PC-9 (cell line): ENCODE data around the gene CNTNAP2. TPM values are rescaled to one million over a fixed set of nuclear protein-coding genes. Genes with fewer than 3 reads are reported as not detected.

Source experiments
- BruUV-seq: library from RNA; stranded (reverse); fragments of 400-500 nt; replicated peaks from 2 replicates; lab custom pipeline; 2021; lab: Mats Ljungman, UMichigan
- CTCF ChIA-PET: fragments of 300-600 bp; sonication (Branson Sonifier 250); formaldehyde crosslinking; loops from one replicate; lab custom pipeline; 2022; ENCODE audit warnings: antibody characterized with exemption; lab: Charles Lee
- POLR2A ChIA-PET: fragments of 300-600 bp; sonication (Branson Sonifier 250); formaldehyde crosslinking; loops from one replicate; lab custom pipeline; 2022; ENCODE audit warnings: antibody characterized with exemption; ENCODE audit not compliant: unreplicated experiment; lab: Charles Lee
- DNase-seq, 2 experiments: peaks; one replicate each; pipeline versions ENCODE4 v3.0.0 to v3.0.0-alpha.2; 2015 to 2022; ENCODE audit warnings: mixed read lengths in 1 of 2
- H2AFZ ChIP-seq: fragments of 200-600 bp; sonication (generic); 2 replicates; pipeline ENCODE4 v1.8.1; 2017; ENCODE audit warnings: antibody characterized with exemption
- H3F3A ChIP-seq: fragments of 200-600 bp; sonication (generic); 2 replicates; pipeline ENCODE4 v1.8.1; 2017; ENCODE audit warnings: antibody characterized with exemption, mild to moderate bottlenecking, low read depth; ENCODE audit not compliant: insufficient read depth
- H3K27ac ChIP-seq: fragments of 200-600 bp; sonication (generic); 2 replicates; pipeline ENCODE4 v1.6.1; 2016; ENCODE audit warnings: mixed run types
- H3K27me3 ChIP-seq: fragments of 200-600 bp; sonication (generic); 2 replicates; pipeline ENCODE4 v1.6.1; 2016; ENCODE audit warnings: low read depth, mixed run types; ENCODE audit not compliant: insufficient read depth
- H3K36me3 ChIP-seq: fragments of 200-600 bp; sonication (generic); 2 replicates; pipeline ENCODE4 v1.6.1; 2016; ENCODE audit warnings: low read depth, mixed run types
- H3K4me1 ChIP-seq: fragments of 200-600 bp; sonication (generic); replicated peaks from 2 replicates; pipeline ENCODE4 v1.6.1; 2016; ENCODE audit warnings: mixed run types; ENCODE audit not compliant: insufficient read depth
- H3K4me2 ChIP-seq: fragments of 200-600 bp; sonication (generic); 2 replicates; pipeline ENCODE4 v1.6.1; 2017; ENCODE audit warnings: mixed run types
- H3K4me3 ChIP-seq: fragments of 200-600 bp; sonication (generic); 2 replicates; pipeline ENCODE4 v1.6.1; 2016; ENCODE audit warnings: mixed run types
- H3K79me2 ChIP-seq: fragments of 200-600 bp; sonication (generic); 2 replicates; pipeline ENCODE4 v1.6.1; 2017; ENCODE audit warnings: low read depth, mixed run types
- H3K9me2 ChIP-seq: fragments of 200-600 bp; sonication (generic); 2 replicates; pipeline ENCODE4 v1.8.1; 2017; ENCODE audit warnings: mild to moderate bottlenecking; ENCODE audit not compliant: insufficient read depth
- H3K9me3 ChIP-seq: fragments of 200-600 bp; sonication (generic); 2 replicates; pipeline ENCODE4 v1.8.1; 2016; ENCODE audit warnings: low read depth; ENCODE audit not compliant: insufficient read depth
- H4K20me1 ChIP-seq: fragments of 200-600 bp; sonication (generic); 2 replicates; pipeline ENCODE4 v1.8.1; 2017; ENCODE audit not compliant: insufficient read depth
- EZH2 ChIP-seq: fragments of 200-600 bp; sonication (generic); IDR thresholded peaks from 2 replicates; pipeline ENCODE4 v1.8.0; 2017; ENCODE audit warnings: antibody characterized with exemption, low read depth
- intact Hi-C: fragments of 100-400 bp; cut with micrococcal nuclease; formaldehyde crosslinking; loops from one replicate; pipeline ENCODE4 v1.10.0; 2022; ENCODE audit not compliant: unreplicated experiment
- total RNA-seq: library from RNA; stranded (reverse); gene quantifications from 2 replicates; pipeline ENCODE4 v1.2.3, GENCODE V29; 2021
- TF ChIP-seq, protein P1 (sequence below): fragments of 200-600 bp; sonication (generic); conservative IDR thresholded peaks from 2 replicates; pipeline ENCODE4 v1.6.1; 2017; ENCODE audit warnings: mixed run types, antibody characterized with exemption, mild to moderate bottlenecking, moderate library complexity

Gene CNTNAP2
- total RNA-seq, 1 experiment from 2014 or later: not detected

DNA sequence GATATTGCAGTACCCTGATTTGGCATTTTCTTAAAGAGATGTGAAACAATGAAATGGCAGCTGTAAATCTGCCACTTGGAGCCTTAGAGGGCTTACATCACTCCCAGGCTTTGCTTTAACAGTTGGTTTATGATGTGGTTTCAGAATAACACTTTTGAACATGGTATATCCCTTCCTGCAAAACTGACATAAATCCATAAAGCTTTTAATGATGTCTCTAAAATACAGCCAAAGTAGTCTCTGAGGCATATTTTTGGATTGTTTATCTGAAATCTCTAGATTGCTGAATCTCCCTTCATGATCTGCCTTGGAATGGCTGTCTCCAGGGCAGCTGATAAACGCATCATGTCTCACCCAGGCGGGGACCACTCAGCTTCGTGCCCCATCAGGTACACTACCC is 2096.1 kb downstream of the CNTNAP2 start:
- ChIA-PET POLR2A (no interaction called here), CTCF (no interaction called here)
- Histone ChIP-seq H3F3A (no peaks in the 10 kb centered on the region), H3K9me3 (no peaks in the 10 kb centered on the region), H3K4me2 (no peak overlapping the region), H3K4me3 (no peak overlapping the region), H3K79me2 (no peaks in the 10 kb centered on the region), H4K20me1 (no peaks in the 10 kb centered on the region; the same call in 1 of the 2 replicates), H3K36me3 (no peaks in the 10 kb centered on the region), H3K9me2 (no peaks in the 10 kb centered on the region), H3K4me1 (no peaks in the 10 kb centered on the region), H3K27me3 (peaks cover 83% of the 10 kb centered on the region), H2AFZ (no peak overlapping the region), H3K27ac (no peak overlapping the region)
- no peak for DNase-seq
- intact Hi-C loops: no loop called here
- TF ChIP-seq, protein P1, sequence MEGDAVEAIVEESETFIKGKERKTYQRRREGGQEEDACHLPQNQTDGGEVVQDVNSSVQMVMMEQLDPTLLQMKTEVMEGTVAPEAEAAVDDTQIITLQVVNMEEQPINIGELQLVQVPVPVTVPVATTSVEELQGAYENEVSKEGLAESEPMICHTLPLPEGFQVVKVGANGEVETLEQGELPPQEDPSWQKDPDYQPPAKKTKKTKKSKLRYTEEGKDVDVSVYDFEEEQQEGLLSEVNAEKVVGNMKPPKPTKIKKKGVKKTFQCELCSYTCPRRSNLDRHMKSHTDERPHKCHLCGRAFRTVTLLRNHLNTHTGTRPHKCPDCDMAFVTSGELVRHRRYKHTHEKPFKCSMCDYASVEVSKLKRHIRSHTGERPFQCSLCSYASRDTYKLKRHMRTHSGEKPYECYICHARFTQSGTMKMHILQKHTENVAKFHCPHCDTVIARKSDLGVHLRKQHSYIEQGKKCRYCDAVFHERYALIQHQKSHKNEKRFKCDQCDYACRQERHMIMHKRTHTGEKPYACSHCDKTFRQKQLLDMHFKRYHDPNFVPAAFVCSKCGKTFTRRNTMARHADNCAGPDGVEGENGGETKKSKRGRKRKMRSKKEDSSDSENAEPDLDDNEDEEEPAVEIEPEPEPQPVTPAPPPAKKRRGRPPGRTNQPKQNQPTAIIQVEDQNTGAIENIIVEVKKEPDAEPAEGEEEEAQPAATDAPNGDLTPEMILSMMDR: no peak
- no peak for TF ChIP-seq EZH2
- no TSS peak for BruUV-seq

DNA sequence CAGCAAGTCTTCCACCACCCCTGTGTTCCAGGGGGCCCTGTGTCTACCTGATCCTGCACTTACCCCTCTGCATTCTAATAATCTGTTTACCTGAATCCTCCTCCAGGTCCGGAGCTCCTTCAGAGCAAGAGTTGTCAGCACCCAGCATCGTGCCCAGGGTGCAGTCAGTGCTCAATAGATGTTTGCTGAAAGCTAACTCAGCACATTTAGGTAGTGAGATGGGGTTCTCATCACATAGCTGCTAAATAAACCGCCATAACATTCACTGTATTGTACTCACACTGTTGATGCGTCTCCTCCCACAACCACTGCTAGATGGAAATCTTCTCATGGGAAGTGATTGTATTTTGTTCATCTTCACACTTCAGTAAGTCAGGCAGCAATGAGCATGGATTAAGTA is 2097.5 kb downstream of the CNTNAP2 start:
- no peak overlapping the region for H2AFZ ChIP-seq
- H3K4me2 ChIP-seq: no peak overlapping the region
- no peak for DNase-seq
- peaks cover 77% of the 10 kb centered on the region for H3K27me3 ChIP-seq
- no TSS peak for BruUV-seq
- POLR2A ChIA-PET: no interaction called here
- no peaks in the 10 kb centered on the region for H3K9me2 ChIP-seq
- H3K9me3 ChIP-seq: no peaks in the 10 kb centered on the region
- no peak overlapping the region for H3K4me3 ChIP-seq
- no peaks in the 10 kb centered on the region for H3K79me2 ChIP-seq
- intact Hi-C loops: no loop called here
- CTCF ChIA-PET: no interaction called here
- no peaks in the 10 kb centered on the region for H3K4me1 ChIP-seq
- no peak overlapping the region for H3K27ac ChIP-seq
- TF ChIP-seq, protein P1: no peak
- TF ChIP-seq EZH2: no peak
- no peaks in the 10 kb centered on the region for H3K36me3 ChIP-seq
- H3F3A ChIP-seq: no peaks in the 10 kb centered on the region
- H4K20me1 ChIP-seq: no peaks in the 10 kb centered on the region; the same call in 1 of the 2 replicates

DNA sequence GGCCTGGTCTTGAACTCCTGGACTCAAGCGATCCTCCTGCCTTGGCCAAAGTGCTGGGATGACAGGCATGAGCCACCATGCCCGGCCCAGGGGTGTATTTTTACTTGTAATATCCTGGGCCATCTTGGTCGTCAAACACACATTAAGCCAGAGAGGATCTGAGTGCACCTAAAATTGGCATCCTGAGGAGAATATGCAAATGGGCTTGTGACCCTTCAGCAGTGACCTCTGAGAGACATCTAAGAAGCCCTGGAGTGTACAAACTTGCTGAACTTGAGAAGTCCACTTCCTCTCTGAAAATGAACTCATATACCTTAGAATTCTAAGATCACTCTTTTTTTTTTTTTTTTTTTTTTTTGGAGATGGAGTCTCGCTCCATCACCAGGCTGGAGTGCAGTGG is 2102.0 kb downstream of the CNTNAP2 start:
- CTCF ChIA-PET: no interaction called here

DNA sequence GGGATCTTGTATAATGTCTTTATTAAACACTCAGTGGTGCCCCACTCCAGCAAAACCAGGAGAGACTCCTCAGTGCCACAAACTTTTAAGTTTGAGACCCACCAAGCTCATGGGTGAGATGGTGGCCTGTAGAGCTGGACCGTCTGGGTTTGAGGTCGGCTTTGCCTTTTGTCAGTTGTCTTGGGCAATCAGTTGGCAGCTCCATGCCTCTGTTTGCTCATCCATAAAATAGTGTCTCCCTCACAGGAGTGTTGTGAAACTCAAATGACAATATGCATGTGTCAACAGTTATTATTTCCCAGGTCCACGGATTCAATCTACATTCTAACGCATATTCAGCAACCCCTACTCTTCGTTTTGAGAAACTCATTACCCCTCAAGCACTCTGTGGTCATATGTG is 2106.1 kb downstream of the CNTNAP2 start:
- H3K27me3 ChIP-seq: peaks cover 21% of the 10 kb centered on the region; the same call in 1 of the 2 replicates
- TF ChIP-seq, protein P1: no peak
- no peak for TF ChIP-seq EZH2
- H3K4me3 ChIP-seq: no peak overlapping the region
- intact Hi-C loops: no loop called here
- no peaks in the 10 kb centered on the region for H3K4me1 ChIP-seq
- H3F3A ChIP-seq: no peaks in the 10 kb centered on the region
- H4K20me1 ChIP-seq: no peaks in the 10 kb centered on the region
- H3K9me3 ChIP-seq: no peaks in the 10 kb centered on the region
- no peak overlapping the region for H2AFZ ChIP-seq
- no peaks in the 10 kb centered on the region for H3K79me2 ChIP-seq
- ChIA-PET CTCF (no interaction called here), POLR2A (no interaction called here)
- H3K9me2 ChIP-seq: no peaks in the 10 kb centered on the region
- no peak for DNase-seq
- no peak overlapping the region for H3K27ac ChIP-seq
- no peaks in the 10 kb centered on the region for H3K36me3 ChIP-seq
- no peak overlapping the region for H3K4me2 ChIP-seq
- no TSS peak for BruUV-seq

More for the DNA sequence above, 2102.0 kb downstream of the CNTNAP2 start:
- no peaks in the 10 kb centered on the region for H3K9me3 ChIP-seq
- intact Hi-C loops: no loop called here
- H3K36me3 ChIP-seq: no peaks in the 10 kb centered on the region
- H3K27me3 ChIP-seq: peaks cover 40% of the 10 kb centered on the region
- no peak for DNase-seq
- POLR2A ChIA-PET: no interaction called here
- H3K79me2 ChIP-seq: no peaks in the 10 kb centered on the region
- TF ChIP-seq EZH2: no peak
- no peak overlapping the region for H2AFZ ChIP-seq
- H3K4me2 ChIP-seq: no peak overlapping the region
- no peaks in the 10 kb centered on the region for H3F3A ChIP-seq
- no peaks in the 10 kb centered on the region for H4K20me1 ChIP-seq
- H3K4me1 ChIP-seq: no peaks in the 10 kb centered on the region
- BruUV-seq: no TSS peak
- no peak overlapping the region for H3K27ac ChIP-seq
- H3K9me2 ChIP-seq: no peaks in the 10 kb centered on the region
- H3K4me3 ChIP-seq: no peak overlapping the region
